MM.1S (cell line): ENCODE measurements around the gene MYRIP.

ENCODE experiments used
- EZH2phosphoT487 ChIP-seq: fragments of 300-600 bp; sonication (generic); IDR thresholded peaks from 2 replicates; pipeline ENCODE4 v1.6.1; 2018; ENCODE audit warnings: antibody characterized with exemption, low read length
- TF ChIP-seq, protein P1 (sequence below): fragments of 300-600 bp; sonication (generic); IDR thresholded peaks from 2 replicates; pipeline ENCODE4 v1.5.1; 2016; ENCODE audit warnings: antibody characterized with exemption, low read length, mixed read lengths

DNA sequence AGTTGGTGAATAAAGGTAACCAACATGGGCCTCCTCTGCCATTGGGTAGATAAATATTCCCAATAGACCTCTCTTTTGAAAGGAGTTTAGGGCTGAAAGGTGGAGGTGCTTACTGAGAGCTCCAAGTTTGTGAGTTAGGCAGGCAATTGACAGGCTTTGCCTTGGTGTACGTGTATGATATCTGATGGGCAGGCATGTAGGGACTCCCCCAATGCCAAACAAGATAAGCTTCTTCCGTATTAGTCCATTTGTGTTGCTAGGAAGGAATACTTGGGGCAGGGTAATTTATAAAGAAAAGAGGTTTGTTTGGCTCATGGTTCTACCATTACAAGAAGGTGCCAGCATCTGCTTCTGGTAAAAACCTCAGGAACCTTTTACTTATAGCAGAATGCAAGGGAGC is 339.4 kb downstream of the MYRIP start:
- no peak for TF ChIP-seq EZH2phosphoT487
- TF ChIP-seq, protein P1, sequence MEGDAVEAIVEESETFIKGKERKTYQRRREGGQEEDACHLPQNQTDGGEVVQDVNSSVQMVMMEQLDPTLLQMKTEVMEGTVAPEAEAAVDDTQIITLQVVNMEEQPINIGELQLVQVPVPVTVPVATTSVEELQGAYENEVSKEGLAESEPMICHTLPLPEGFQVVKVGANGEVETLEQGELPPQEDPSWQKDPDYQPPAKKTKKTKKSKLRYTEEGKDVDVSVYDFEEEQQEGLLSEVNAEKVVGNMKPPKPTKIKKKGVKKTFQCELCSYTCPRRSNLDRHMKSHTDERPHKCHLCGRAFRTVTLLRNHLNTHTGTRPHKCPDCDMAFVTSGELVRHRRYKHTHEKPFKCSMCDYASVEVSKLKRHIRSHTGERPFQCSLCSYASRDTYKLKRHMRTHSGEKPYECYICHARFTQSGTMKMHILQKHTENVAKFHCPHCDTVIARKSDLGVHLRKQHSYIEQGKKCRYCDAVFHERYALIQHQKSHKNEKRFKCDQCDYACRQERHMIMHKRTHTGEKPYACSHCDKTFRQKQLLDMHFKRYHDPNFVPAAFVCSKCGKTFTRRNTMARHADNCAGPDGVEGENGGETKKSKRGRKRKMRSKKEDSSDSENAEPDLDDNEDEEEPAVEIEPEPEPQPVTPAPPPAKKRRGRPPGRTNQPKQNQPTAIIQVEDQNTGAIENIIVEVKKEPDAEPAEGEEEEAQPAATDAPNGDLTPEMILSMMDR, result no peak
